ENCODE results near the gene RBMS3. TPM values are rescaled to one million over a fixed set of nuclear protein-coding genes. Genes with fewer than 3 reads are reported as not detected.

The RBMS3 gene
- total RNA-seq, 1 donor = 2.1 TPM

DNA sequence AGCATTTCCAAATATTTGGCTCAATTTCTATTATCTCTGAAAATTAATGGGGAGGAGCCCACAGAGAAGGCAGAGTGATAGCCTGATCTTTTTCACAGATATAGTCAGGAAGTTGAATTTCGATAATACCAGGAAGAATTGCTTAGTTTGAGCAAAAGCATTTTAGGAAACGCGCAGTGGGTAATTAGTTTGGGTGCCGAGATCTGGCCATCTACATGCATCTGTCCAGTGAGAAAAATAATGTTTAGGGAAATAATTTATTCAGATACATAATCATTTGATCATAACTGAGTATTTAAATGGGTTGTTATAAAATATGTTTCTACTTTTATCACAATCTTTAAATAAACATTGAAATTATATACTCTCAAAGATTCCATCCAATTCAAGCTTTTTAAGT is 653.9 kb downstream of the RBMS3 start:
- Histone ChIP-seq H3K4me1 (ENCODE audit: insufficient read depth, low read length) (no peaks in the 10 kb centered on the region), H3K9me3 (ENCODE audit: low read depth, low read length) (no peaks in the 10 kb centered on the region), H3K4me3 (ENCODE audit: low read length) (no peak overlapping the region), H3K27me3 (ENCODE audit: insufficient read depth, low read length) (no peaks in the 10 kb centered on the region)

GRCh38 chr3:29936054-29936453 is 655.2 kb downstream of the RBMS3 start:
- H3K4me1 ChIP-seq (ENCODE audit: insufficient read depth, low read length) = no peaks in the 10 kb centered on the region
- H3K4me3 ChIP-seq (ENCODE audit: low read length) = no peak overlapping the region
- no peaks in the 10 kb centered on the region for H3K27me3 ChIP-seq (ENCODE audit: insufficient read depth, low read length)
- no peaks in the 10 kb centered on the region for H3K9me3 ChIP-seq (ENCODE audit: low read depth, low read length)

GRCh38 chr3:29936766-29937165 is 655.9 kb downstream of the RBMS3 start:
- Histone ChIP-seq H3K9me3 (ENCODE audit: low read depth, low read length) (no peaks in the 10 kb centered on the region), H3K27me3 (ENCODE audit: insufficient read depth, low read length) (no peaks in the 10 kb centered on the region), H3K4me3 (ENCODE audit: low read length) (no peak overlapping the region), H3K4me1 (ENCODE audit: insufficient read depth, low read length) (no peaks in the 10 kb centered on the region)

DNA sequence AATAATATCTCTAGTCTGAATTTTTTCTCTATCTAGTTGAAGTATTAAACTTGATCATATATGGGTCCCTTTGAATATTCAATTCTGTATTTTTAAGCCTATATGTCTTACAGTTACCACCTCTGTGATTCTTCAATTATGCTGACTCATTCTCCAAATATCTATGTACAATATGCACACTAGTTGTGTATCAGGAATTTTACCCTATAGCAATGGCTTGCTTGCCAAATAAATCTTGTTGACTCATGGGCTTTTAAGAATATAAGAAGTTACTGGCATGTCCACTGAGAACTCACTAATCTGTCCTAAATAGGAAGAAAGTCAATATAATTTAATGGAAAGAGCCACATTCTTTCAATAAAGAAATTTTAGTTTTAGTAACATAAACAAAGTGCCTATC is 656.3 kb downstream of the RBMS3 start:
- H3K27me3 ChIP-seq (ENCODE audit: insufficient read depth, low read length) = no peaks in the 10 kb centered on the region
- H3K4me1 ChIP-seq (ENCODE audit: insufficient read depth, low read length) = no peaks in the 10 kb centered on the region
- no peaks in the 10 kb centered on the region for H3K9me3 ChIP-seq (ENCODE audit: low read depth, low read length)
- H3K4me3 ChIP-seq (ENCODE audit: low read length) = no peak overlapping the region

GRCh38 chr3:29940759-29941323 is 660.0 kb downstream of the RBMS3 start:
- Histone ChIP-seq H3K4me1 (ENCODE audit: insufficient read depth, low read length) (no peaks in the 10 kb centered on the region), H3K9me3 (ENCODE audit: low read depth, low read length) (no peaks in the 10 kb centered on the region), H3K4me3 (ENCODE audit: low read length) (no peak overlapping the region), H3K27me3 (ENCODE audit: insufficient read depth, low read length) (no peaks in the 10 kb centered on the region)

DNA sequence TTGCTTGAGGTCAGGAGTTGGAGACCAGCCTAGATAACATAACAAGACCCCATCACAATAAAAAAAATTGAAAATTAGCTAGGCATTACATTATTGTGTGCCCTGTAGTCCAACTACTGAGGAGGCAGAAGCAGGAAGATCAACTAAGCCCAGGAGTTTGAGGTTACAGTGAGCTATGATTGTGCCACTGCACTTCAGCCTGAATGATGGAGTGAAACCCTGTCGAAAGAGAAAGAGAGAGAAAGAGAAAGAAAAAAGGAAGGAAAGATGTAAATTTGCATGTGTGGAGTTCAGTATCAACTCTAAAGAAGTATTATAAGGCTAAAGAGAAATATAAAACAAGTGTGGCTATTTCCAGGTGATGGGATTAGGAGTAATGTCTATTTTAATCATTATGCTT is 661.4 kb downstream of the RBMS3 start:
- Histone ChIP-seq H3K9me3 (ENCODE audit: low read depth, low read length) (no peaks in the 10 kb centered on the region), H3K4me1 (ENCODE audit: insufficient read depth, low read length) (no peaks in the 10 kb centered on the region), H3K4me3 (ENCODE audit: low read length) (no peak overlapping the region), H3K27me3 (ENCODE audit: insufficient read depth, low read length) (no peaks in the 10 kb centered on the region)

DNA sequence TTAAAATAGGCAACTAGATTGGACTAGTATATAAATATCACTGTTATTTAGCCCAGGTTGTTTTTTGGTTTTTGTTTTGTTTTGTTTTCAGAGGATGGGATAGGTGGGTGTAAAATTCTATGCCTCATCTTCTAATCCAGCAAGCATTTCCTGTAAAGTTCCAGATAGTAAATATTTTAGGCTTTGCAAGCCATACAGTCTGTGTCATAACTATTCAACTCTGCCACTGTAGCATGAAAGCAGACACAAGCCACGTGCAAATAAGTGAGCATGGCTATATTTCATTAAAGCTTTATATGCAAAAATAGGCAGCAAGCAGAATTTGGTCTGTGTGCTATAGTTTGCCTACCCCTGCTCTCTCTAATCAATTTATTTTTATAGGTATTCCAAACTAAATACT is 668.3 kb downstream of the RBMS3 start:
- H3K9me3 ChIP-seq (ENCODE audit: low read depth, low read length) = no peaks in the 10 kb centered on the region
- no peak overlapping the region for H3K4me3 ChIP-seq (ENCODE audit: low read length)
- no peaks in the 10 kb centered on the region for H3K4me1 ChIP-seq (ENCODE audit: insufficient read depth, low read length)
- no peaks in the 10 kb centered on the region for H3K27me3 ChIP-seq (ENCODE audit: insufficient read depth, low read length)

DNA sequence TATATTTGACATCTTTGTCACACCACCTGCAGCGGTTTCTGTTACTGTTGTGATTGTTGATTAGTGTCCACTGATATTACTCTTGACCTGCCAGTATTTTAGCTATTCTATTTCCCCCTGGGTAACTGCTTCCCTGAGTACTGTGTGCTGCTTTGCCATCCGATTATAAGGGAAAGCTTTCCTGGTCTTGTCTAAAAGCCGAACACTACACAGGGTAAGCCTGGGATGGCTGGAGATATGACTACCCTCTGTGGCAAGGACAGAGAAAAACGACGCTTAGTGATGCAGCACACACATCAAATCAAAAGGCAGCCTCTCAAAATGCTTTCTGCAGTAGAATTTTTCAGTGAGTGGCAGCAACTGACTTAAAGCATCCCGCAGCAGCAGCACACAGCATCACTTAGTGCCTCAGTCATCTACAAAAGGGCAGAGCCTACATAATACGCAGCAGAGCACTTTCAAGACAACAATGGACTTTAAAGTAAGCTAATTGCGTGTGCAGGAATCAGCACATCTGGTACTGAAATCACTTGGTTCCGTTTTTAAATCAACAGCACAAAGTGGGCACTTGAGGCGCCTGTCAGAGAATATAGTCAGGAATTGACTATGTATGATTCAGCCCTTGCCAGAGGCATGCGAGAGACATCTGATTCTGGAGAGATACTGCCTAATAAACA is 669.2 kb downstream of the RBMS3 start:
- no peaks in the 10 kb centered on the region for H3K27me3 ChIP-seq (ENCODE audit: insufficient read depth, low read length)
- no peak overlapping the region for H3K4me3 ChIP-seq (ENCODE audit: low read length)

DNA sequence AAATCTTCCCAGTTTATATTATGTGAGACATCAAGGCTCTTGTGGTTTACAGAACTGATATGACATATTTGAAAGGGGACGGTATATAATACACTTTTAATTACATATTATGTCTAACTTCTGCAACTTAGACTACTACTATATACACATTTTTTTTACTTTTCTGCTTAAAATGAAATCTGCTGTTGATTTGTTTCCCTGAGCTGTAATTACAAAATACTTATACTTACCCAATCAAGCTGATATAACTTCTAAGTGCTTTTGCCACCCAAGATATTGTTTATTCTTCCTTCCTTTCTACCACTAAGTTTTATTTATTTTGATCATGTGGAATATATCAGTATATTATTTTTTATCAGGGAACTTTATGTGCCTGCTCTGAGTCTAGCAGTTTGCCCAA is 671.6 kb downstream of the RBMS3 start:
- Histone ChIP-seq H3K9me3 (ENCODE audit: low read depth, low read length) (no peaks in the 10 kb centered on the region), H3K4me3 (ENCODE audit: low read length) (no peak overlapping the region), H3K27me3 (ENCODE audit: insufficient read depth, low read length) (no peaks in the 10 kb centered on the region), H3K4me1 (ENCODE audit: insufficient read depth, low read length) (no peaks in the 10 kb centered on the region)

More for the DNA sequence above, 669.2 kb downstream of the RBMS3 start:
- no peaks in the 10 kb centered on the region for H3K9me3 ChIP-seq (ENCODE audit: low read depth, low read length)
- H3K4me1 ChIP-seq (ENCODE audit: insufficient read depth, low read length) = no peaks in the 10 kb centered on the region

- H3K9me3 ChIP-seq (ENCODE audit: low read depth, low read length) = no peaks in the 10 kb centered on the region
- H3K4me1 ChIP-seq (ENCODE audit: insufficient read depth, low read length) = no peaks in the 10 kb centered on the region
- H3K27me3 ChIP-seq (ENCODE audit: insufficient read depth, low read length) = no peaks in the 10 kb centered on the region
- no peak overlapping the region for H3K4me3 ChIP-seq (ENCODE audit: low read length)
These were observed 674.5 kb downstream of the RBMS3 start for GRCh38 chr3:29955413-29955812.

DNA sequence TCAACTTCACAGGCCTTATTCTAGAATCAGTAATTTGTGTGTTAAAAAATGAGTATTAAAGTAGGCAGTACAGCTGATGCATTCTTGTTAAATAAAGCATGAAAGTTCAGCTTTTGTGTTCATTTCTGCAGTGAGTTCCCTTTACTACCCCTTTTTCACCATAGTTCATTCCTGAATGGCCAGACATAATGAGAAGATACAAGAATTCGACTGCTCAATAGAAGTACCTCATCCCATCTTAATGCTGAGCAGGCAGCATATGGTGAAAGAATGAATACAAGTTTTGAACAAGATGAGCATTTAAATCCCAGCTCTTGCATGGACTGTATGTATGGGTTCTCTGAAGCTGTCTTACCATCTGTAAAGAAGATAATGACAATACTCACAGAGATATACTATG is 677.9 kb downstream of the RBMS3 start:
- no peaks in the 10 kb centered on the region for H3K4me1 ChIP-seq (ENCODE audit: insufficient read depth, low read length)
- H3K4me3 ChIP-seq (ENCODE audit: low read length) = no peak overlapping the region
- H3K27me3 ChIP-seq (ENCODE audit: insufficient read depth, low read length) = no peaks in the 10 kb centered on the region
- no peaks in the 10 kb centered on the region for H3K9me3 ChIP-seq (ENCODE audit: low read depth, low read length)

DNA sequence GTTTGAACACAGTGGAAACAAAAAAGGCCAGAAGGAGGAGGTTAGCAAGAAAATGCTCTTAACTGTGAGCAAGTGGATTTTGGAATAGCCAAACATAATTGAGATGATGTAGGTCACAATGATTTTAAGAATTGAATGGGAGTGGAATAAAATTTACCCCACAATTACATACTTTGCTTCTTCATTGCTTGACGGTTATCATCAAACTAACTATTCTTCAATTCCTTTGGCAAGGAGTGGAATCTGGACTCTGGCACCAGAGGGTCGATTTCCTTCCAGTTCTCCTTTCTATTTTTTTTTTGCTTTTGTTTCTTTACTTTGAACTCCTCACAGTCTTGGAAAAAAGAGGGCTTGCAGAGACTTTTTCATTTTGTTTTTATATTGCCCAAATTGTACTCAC is 691.0 kb downstream of the RBMS3 start:
- H3K27me3 ChIP-seq (ENCODE audit: insufficient read depth, low read length) = no peaks in the 10 kb centered on the region
- no peaks in the 10 kb centered on the region for H3K9me3 ChIP-seq (ENCODE audit: low read depth, low read length)
- H3K4me1 ChIP-seq (ENCODE audit: insufficient read depth, low read length) = no peaks in the 10 kb centered on the region
- H3K4me3 ChIP-seq (ENCODE audit: low read length) = no peak overlapping the region

GRCh38 chr3:29972320-29972993 is 691.6 kb downstream of the RBMS3 start:
- no peaks in the 10 kb centered on the region for H3K27me3 ChIP-seq (ENCODE audit: insufficient read depth, low read length)
- no peak overlapping the region for H3K4me3 ChIP-seq (ENCODE audit: low read length)
- H3K9me3 ChIP-seq (ENCODE audit: low read depth, low read length) = no peaks in the 10 kb centered on the region
- no peaks in the 10 kb centered on the region for H3K4me1 ChIP-seq (ENCODE audit: insufficient read depth, low read length)

GRCh38 chr3:29973763-29974162 is 692.9 kb downstream of the RBMS3 start:
- Histone ChIP-seq H3K4me1 (ENCODE audit: insufficient read depth, low read length) (no peaks in the 10 kb centered on the region), H3K4me3 (ENCODE audit: low read length) (no peak overlapping the region), H3K27me3 (ENCODE audit: insufficient read depth, low read length) (no peaks in the 10 kb centered on the region), H3K9me3 (ENCODE audit: low read depth, low read length) (no peaks in the 10 kb centered on the region)

DNA sequence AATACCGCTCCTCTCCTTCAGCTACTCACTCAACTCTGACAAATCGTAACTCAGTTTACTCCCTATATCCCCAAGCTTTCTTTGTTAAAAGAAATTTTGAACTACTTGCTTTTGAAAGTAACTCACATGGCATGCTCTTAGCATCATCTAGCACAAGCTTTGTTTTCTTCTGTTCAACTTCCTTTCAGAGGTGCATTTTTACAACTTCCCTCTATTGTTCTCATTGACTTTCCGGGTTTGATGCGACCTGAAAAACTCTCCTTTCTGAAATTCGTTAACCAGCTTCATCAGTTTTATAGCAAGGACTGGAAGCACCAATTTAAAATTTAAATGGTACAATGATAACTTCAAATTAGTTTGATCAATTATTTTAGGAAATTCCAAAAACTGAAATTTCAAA is 696.0 kb downstream of the RBMS3 start:
- H3K27me3 ChIP-seq (ENCODE audit: insufficient read depth, low read length) = no peaks in the 10 kb centered on the region
- H3K4me1 ChIP-seq (ENCODE audit: insufficient read depth, low read length) = no peaks in the 10 kb centered on the region
- no peak overlapping the region for H3K4me3 ChIP-seq (ENCODE audit: low read length)
- H3K9me3 ChIP-seq (ENCODE audit: low read depth, low read length) = no peaks in the 10 kb centered on the region

- H3K4me3 ChIP-seq (ENCODE audit: low read length) = no peak overlapping the region
- H3K9me3 ChIP-seq (ENCODE audit: low read depth, low read length) = no peaks in the 10 kb centered on the region
- no peaks in the 10 kb centered on the region for H3K4me1 ChIP-seq (ENCODE audit: insufficient read depth, low read length)
- no peaks in the 10 kb centered on the region for H3K27me3 ChIP-seq (ENCODE audit: insufficient read depth, low read length)
These were observed 696.5 kb downstream of the RBMS3 start for GRCh38 chr3:29977360-29977759.
